Caco-2 (cell line): ENCODE data around the gene PEX26. TPM values are rescaled to one million over a fixed set of nuclear protein-coding genes. Genes with fewer than 3 reads are reported as not detected.
A peak's percentile ranks its signal among the peaks of the same experiment; 100 is the strongest.

Experiments used
- BruUV-seq: library from RNA; stranded (reverse); fragments of 400-500 nt; replicated peaks from 2 replicates; lab custom pipeline; 2021; lab: Mats Ljungman, UMichigan
- CTCF ChIA-PET: fragments of 300-600 bp; sonication (Branson Sonifier 250); formaldehyde crosslinking; loops from one replicate; lab custom pipeline; 2022; ENCODE audit warnings: antibody characterized with exemption; lab: Charles Lee
- POLR2A ChIA-PET: fragments of 300-600 bp; sonication (Branson Sonifier 250); formaldehyde crosslinking; loops from one replicate; lab custom pipeline; 2022; ENCODE audit warnings: antibody characterized with exemption; lab: Charles Lee
- DNase-seq, 2 experiments: peaks; one replicate each; pipeline versions ENCODE4 v3.0.0 to v3.0.0-alpha.2; 2020 to 2022
- H3K27me3 ChIP-seq: replicated peaks from 2 replicates; pipeline ENCODE4 v1.6.0; 2011; ENCODE audit warnings: low read length; ENCODE audit not compliant: control insufficient read depth, insufficient read depth
- H3K36me3 ChIP-seq: 2 replicates; pipeline ENCODE4 v1.5.1; 2011; ENCODE audit warnings: low read length; ENCODE audit not compliant: control insufficient read depth, insufficient read depth
- H3K4me1 ChIP-seq: fragments of 250-450 bp; sonication (Bioruptor Pico); 2 replicates; pipeline ENCODE4 v1.5.1; 2020; ENCODE audit warnings: mild to moderate bottlenecking
- H3K4me3 ChIP-seq: 2 replicates; pipeline ENCODE4 v1.5.1; 2011; ENCODE audit warnings: low read depth, mild to moderate bottlenecking, control low read depth, low read length
- H3K9me3 ChIP-seq: fragments of 250-450 bp; sonication (Bioruptor Pico); 2 replicates; pipeline ENCODE4 v1.5.1; 2020; ENCODE audit warnings: mild to moderate bottlenecking, moderate library complexity
- H3K27ac Mint-ChIP-seq: one replicate; pipeline ENCODE4 v1.8.0; 2022; ENCODE audit warnings: mixed read lengths; ENCODE audit not compliant: unreplicated experiment
- H3K27me3 Mint-ChIP-seq: one replicate; pipeline ENCODE4 v1.8.0; 2022; ENCODE audit warnings: mixed read lengths; ENCODE audit not compliant: insufficient read depth, unreplicated experiment
- H3K36me3 Mint-ChIP-seq: one replicate; pipeline ENCODE4 v1.8.0; 2022; ENCODE audit warnings: mild to moderate bottlenecking, mixed read lengths; ENCODE audit not compliant: insufficient read depth, unreplicated experiment
- H3K4me1 Mint-ChIP-seq: one replicate; pipeline ENCODE4 v1.8.0; 2022; ENCODE audit warnings: low read depth, mixed read lengths; ENCODE audit not compliant: unreplicated experiment
- H3K4me3 Mint-ChIP-seq: one replicate; pipeline ENCODE4 v1.8.0; 2022; ENCODE audit warnings: mild to moderate bottlenecking, moderate library complexity, mixed read lengths; ENCODE audit not compliant: unreplicated experiment
- H3K9me3 Mint-ChIP-seq: one replicate; pipeline ENCODE4 v1.8.0; 2022; ENCODE audit warnings: mixed read lengths; ENCODE audit not compliant: unreplicated experiment
- intact Hi-C: fragments of 100-400 bp; cut with micrococcal nuclease; formaldehyde crosslinking; loops from one replicate; pipeline ENCODE4 v1.10.0; 2022; ENCODE audit not compliant: unreplicated experiment
- total RNA-seq: library from RNA; stranded (reverse); gene quantifications from 2 replicates; pipeline ENCODE4 v1.2.3, GENCODE V29; 2022
- TF ChIP-seq, protein P1 (sequence below), 2 experiments: fragments of 200-600 bp in 1 of 2; IDR thresholded peaks; 1 replicate in 1 of 2; 2 replicates in 1 of 2; pipeline versions ENCODE4 v1.5.1 to v1.8.0; 2011 to 2022; ENCODE audit warnings: antibody characterized with exemption in 1 of 2, control low read depth in 1 of 2, inconsistent platforms in 1 of 2, low read depth in 1 of 2, low read length in 1 of 2, mild to moderate bottlenecking in 1 of 2, moderate library complexity in 1 of 2; ENCODE audit not compliant: insufficient read depth in 1 of 2, severe bottlenecking in 1 of 2, unreplicated experiment in 1 of 2

The PEX26 gene
- total RNA-seq, 1 experiment from 2014 or later, result 40.6 TPM

DNA sequence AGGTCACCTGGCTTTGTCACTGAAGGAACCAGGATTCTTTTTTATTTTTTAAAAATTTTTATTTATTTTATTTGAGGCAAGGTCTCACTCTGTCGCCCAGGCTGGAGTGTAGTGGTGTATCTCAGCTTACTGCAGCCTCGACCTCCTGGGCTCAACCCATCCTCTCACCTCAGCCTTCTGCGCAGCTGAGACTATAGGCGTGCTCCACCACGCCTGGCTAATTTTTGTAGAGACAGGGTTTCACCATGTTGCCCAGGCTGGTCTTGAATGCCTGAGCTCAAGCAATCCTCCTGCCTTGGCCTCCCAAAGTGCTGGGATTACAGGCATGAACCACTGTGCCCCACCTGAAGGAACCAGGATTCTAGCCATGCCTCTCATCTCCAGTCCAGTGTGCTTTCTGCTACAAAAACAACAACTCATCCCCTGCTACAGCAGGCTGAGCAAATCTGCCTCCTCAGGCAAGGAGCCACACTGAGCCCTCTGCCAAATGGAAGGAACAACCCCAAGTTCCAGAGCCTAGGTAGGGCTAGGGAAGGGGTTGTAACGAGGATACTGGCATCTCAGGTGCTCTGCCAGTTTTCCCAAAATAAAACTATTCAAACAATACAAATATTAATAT is 2.6 kb upstream of the PEX26 start:
- no peaks in the 10 kb centered on the region for H3K9me3 ChIP-seq
- DNase-seq, result no peak
- Mint-ChIP-seq H3K4me3 (no peak overlapping the region), H3K27ac (no peak overlapping the region), H3K36me3 (peaks cover 24% of the 10 kb centered on the region), H3K27me3 (no peaks in the 10 kb centered on the region), H3K4me1 (peaks cover 24% of the 10 kb centered on the region), H3K9me3 (no peaks in the 10 kb centered on the region)
- ChIA-PET POLR2A (no interaction called here), CTCF (interaction anchor here (1.0 to 2.8 kb wide), 15 partner anchors 10 to 333 kb away, joined by 3 to 23 read pairs (median 9); no protein-coding TSS in a partner anchor)
- TF ChIP-seq, protein P1, sequence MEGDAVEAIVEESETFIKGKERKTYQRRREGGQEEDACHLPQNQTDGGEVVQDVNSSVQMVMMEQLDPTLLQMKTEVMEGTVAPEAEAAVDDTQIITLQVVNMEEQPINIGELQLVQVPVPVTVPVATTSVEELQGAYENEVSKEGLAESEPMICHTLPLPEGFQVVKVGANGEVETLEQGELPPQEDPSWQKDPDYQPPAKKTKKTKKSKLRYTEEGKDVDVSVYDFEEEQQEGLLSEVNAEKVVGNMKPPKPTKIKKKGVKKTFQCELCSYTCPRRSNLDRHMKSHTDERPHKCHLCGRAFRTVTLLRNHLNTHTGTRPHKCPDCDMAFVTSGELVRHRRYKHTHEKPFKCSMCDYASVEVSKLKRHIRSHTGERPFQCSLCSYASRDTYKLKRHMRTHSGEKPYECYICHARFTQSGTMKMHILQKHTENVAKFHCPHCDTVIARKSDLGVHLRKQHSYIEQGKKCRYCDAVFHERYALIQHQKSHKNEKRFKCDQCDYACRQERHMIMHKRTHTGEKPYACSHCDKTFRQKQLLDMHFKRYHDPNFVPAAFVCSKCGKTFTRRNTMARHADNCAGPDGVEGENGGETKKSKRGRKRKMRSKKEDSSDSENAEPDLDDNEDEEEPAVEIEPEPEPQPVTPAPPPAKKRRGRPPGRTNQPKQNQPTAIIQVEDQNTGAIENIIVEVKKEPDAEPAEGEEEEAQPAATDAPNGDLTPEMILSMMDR (IDR thresholded peaks at IDR 0.05; ENCODE audit: insufficient read depth in 1 of 2, low read depth in 1 of 2, low read length in 1 of 2, severe bottlenecking in 1 of 2, unreplicated experiment in 1 of 2), result no peak
- peaks cover 31% of the 10 kb centered on the region for H3K4me1 ChIP-seq
- intact Hi-C loops, result loop anchor here (5.0 kb wide), 4 partner anchors 53 to 518 kb away; partner anchors contain the start of gene MICAL3
- H3K27me3 ChIP-seq, result no peaks in the 10 kb centered on the region
- no TSS peak for BruUV-seq
- no peak overlapping the region for H3K4me3 ChIP-seq
- H3K36me3 ChIP-seq, result peaks cover 2% of the 10 kb centered on the region; the same call in 1 of the 2 replicates

DNA sequence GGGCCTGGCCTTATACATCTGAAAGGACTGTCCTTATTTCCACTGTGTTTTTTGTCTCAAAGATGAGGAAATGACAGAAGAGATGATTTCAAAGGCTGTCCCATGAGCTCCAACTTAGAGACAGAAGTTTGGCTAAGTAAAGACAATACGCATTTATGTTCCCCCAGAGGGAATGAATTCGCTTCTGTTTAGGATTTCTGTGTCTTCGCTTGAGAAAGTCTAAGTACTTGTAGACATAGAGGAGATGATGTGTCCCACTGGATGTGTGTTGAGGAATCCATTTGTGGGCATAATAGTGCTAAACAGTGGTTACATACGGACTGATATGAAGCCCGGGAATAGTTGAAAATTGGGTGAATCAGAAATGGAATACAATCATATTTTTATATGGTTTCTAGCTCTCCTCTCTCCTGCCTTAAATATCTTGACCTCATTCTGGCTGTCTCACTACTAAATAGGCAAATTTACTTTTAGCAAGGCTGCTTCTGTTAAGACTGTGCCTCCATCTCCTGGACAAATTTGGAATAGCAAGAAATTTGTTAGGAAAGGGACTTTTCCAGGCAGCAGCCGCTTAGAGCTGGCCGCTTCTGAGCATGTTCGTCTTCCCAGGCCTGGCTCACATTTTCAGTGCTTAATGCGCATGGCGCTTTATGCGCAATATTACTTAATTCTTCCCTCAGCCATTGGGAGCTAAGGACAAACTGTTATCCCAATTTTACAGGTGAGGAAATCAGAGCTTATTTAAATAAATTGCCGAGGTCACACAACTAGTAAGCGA is 1.9 kb upstream of the PEX26 start:
- ChIA-PET POLR2A (interaction anchor here (0.9 kb wide), 1 partner anchor 76 kb away, joined by 3 read pairs; no protein-coding TSS in a partner anchor), CTCF (interaction anchor here (0.6 to 2.8 kb wide), 24 partner anchors 11 to 517 kb away, joined by 3 to 23 read pairs (median 4); no protein-coding TSS in a partner anchor)
- peak; percentile 47 to 84 for DNase-seq
- Histone ChIP-seq H3K36me3 (peaks cover 2% of the 10 kb centered on the region; the same call in 1 of the 2 replicates), H3K4me3 (no peak overlapping the region), H3K9me3 (no peaks in the 10 kb centered on the region), H3K4me1 (peaks cover 24% of the 10 kb centered on the region), H3K27me3 (no peaks in the 10 kb centered on the region)
- intact Hi-C loops, result loop anchor here (1.0 to 5.0 kb wide), 7 partner anchors 54 to 519 kb away; partner anchors contain the start of gene MICAL3
- no TSS peak for BruUV-seq
- peaks cover 24% of the 10 kb centered on the region for H3K4me1 Mint-ChIP-seq
- TF ChIP-seq, protein P1 (IDR thresholded peaks at IDR 0.05; ENCODE audit: insufficient read depth in 1 of 2, low read depth in 1 of 2, low read length in 1 of 2, severe bottlenecking in 1 of 2, unreplicated experiment in 1 of 2), result peak; percentile 75 to 81
- H3K4me3 Mint-ChIP-seq, result no peak overlapping the region
- H3K36me3 Mint-ChIP-seq, result peaks cover 28% of the 10 kb centered on the region
- H3K27ac Mint-ChIP-seq, result no peak overlapping the region
- no peaks in the 10 kb centered on the region for H3K9me3 Mint-ChIP-seq
- no peaks in the 10 kb centered on the region for H3K27me3 Mint-ChIP-seq

DNA sequence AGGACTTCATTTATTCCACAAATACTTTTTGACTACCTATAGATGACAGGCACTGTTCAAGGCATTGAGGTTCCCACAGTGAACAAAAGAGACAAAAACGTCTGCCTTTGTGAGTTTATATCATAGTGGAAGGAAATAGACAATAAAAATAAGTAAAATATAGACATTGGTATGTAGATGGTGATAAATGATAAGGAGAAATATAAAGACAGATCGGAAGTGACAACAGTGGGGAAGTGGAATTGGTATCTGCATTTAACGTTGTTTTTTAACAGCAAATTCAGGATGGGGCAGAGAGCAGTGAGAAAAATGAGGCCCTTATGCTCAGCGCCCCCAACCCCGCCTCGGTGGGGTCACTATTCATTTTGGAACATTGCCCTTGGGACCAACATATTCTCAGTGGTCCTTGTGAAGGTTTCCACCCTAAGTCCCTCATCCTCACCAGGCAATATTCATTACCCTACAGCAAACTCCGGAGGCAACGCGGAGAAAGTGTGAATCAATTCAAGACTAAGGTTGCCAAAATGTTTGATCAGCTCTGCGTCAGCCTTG is 627 bp upstream of the PEX26 start:
- TSS peak; percentile 82 for BruUV-seq
- Histone ChIP-seq H3K4me1 (peaks cover 16% of the 10 kb centered on the region), H3K27me3 (no peaks in the 10 kb centered on the region), H3K4me3 (peak overlapping the region; percentile 98), H3K36me3 (peaks cover 4% of the 10 kb centered on the region), H3K9me3 (no peaks in the 10 kb centered on the region)
- Mint-ChIP-seq H3K27ac (peak overlapping the region; percentile 95), H3K9me3 (no peaks in the 10 kb centered on the region), H3K4me3 (peak overlapping the region; percentile 99), H3K27me3 (no peaks in the 10 kb centered on the region), H3K36me3 (peaks cover 41% of the 10 kb centered on the region), H3K4me1 (peaks cover 24% of the 10 kb centered on the region)
- intact Hi-C loops, result loop anchor here (2.0 to 5.0 kb wide), 6 partner anchors 55 to 520 kb away; partner anchors contain the start of gene MICAL3
- ChIA-PET POLR2A (interaction anchor here (0.6 to 1.3 kb wide), 2 partner anchors 16 to 180 kb away, joined by 6 to 7 read pairs; no protein-coding TSS in a partner anchor), CTCF (interaction anchor here (0.9 to 2.8 kb wide), 5 partner anchors 16 to 334 kb away, joined by 3 to 23 read pairs (median 3); no protein-coding TSS in a partner anchor)
- DNase-seq, result no peak
- TF ChIP-seq, protein P1 (IDR thresholded peaks at IDR 0.05; ENCODE audit: insufficient read depth in 1 of 2, low read depth in 1 of 2, low read length in 1 of 2, severe bottlenecking in 1 of 2, unreplicated experiment in 1 of 2), result no peak
